Transverse colon (tissue), 4 donors: Measurements from ENCODE around the gene RPL36A. TPM values are rescaled to one million over a fixed set of nuclear protein-coding genes. Genes with fewer than 3 reads are reported as not detected.

Experiments used
- DNase-seq: peaks from one replicate; pipeline ENCODE4 v3.0.0-alpha.2; 2019
- H3K27ac ChIP-seq, 4 donors: fragments of 200-600 bp; sonication (generic); 2 replicates each; pipeline ENCODE4 v1.5.1; 2016 to 2018; ENCODE audit warnings: inconsistent platforms in 4 of 4
- H3K27me3 ChIP-seq: fragments of 200-600 bp; sonication (generic); 2 replicates; pipeline ENCODE4 v1.5.1; 2017; ENCODE audit warnings: inconsistent platforms
- H3K36me3 ChIP-seq, 4 donors: fragments of 200-600 bp; sonication (generic); 2 replicates each; pipeline ENCODE4 v1.5.1; 2017 to 2019; ENCODE audit warnings: inconsistent platforms in 4 of 4
- H3K4me1 ChIP-seq, 4 donors: fragments of 200-600 bp; sonication (generic); 2 replicates each; pipeline ENCODE4 v1.5.1; 2017 to 2020; ENCODE audit warnings: inconsistent platforms in 4 of 4
- H3K4me3 ChIP-seq, 4 donors: fragments of 200-600 bp; sonication (generic); 1 replicate in 1 of 4; 2 replicates in 3 of 4; pipeline versions ENCODE4 v1.5.1 to v1.6.1; 2017 to 2019; ENCODE audit warnings: inconsistent platforms in 4 of 4
- H3K9me3 ChIP-seq, 2 donors: fragments of 200-600 bp; sonication (generic); 2 replicates each; pipeline ENCODE4 v1.5.1; 2017 to 2019; ENCODE audit warnings: inconsistent platforms in 2 of 2
- CTCF ChIP-seq, 5 experiments: fragments of 200-600 bp in 3 of 5; fragments of 450-650 bp in 2 of 5; sonication (generic) in 3 of 5; IDR thresholded peaks; 1 replicate in 2 of 5; 2 replicates in 3 of 5; pipeline ENCODE4 v1.5.1; 2016 to 2017; ENCODE audit warnings: antibody characterized with exemption in 5 of 5, inconsistent platforms in 3 of 5, mild to moderate bottlenecking in 2 of 5, moderate library complexity in 1 of 5
- EP300 ChIP-seq: sonication (generic); formaldehyde crosslinking; IDR thresholded peaks from one replicate; pipeline ENCODE4 v1.6.1; 2017; ENCODE audit warnings: antibody characterized with exemption, low read depth
- POLR2A ChIP-seq: fragments of 450-650 bp; IDR thresholded peaks from one replicate; pipeline ENCODE4 v1.6.1; 2016; ENCODE audit warnings: antibody characterized with exemption, mild to moderate bottlenecking, moderate library complexity
- POLR2AphosphoS5 ChIP-seq, 3 donors: sonication (generic); formaldehyde crosslinking; IDR thresholded peaks; one replicate each; pipeline ENCODE4 v1.6.1; 2016; ENCODE audit warnings: antibody characterized with exemption in 3 of 3
- WGBS, 2 donors: methylation state at CpG; one replicate each; pipeline ENCODE4 v1.1.5; 2018; ENCODE audit warnings: low coverage in 1 of 2; 5-methylcytosine and 5-hydroxymethylcytosine counted together
- in situ Hi-C, 4 donors: fragments of 200-750 bp; cut with MboI; loops; one replicate each; pipeline versions ENCODE4 v1.15.0 to v1.15.1; 2017; ENCODE audit warnings: low sequenced_read_pairs in 3 of 4, low pct_ligation_motif_present in 1 of 4, low pct_unique_long_range_greater_than_20kb in 1 of 4
- intact Hi-C: fragments of 100-400 bp; cut with DNase I; formaldehyde crosslinking; loops from one replicate; pipeline ENCODE4 v1.15.1; 2023; ENCODE audit warnings: low total_unique reads
- total RNA-seq, 4 donors: library from RNA; depleted of rRNA; stranded (reverse); fragments of >200 nt; gene quantifications; one replicate each; pipeline ENCODE4 v1.1.0, GENCODE V29; 2016

RPL36A gene
- total RNA-seq, 4 donors from 2014 or later, result 227 to 838 (median 617) TPM

- intact Hi-C loops (no loop called here), in situ Hi-C loops (no loop called here)
- H3K27me3 ChIP-seq, result no peaks in the 10 kb centered on the region
- no peak overlapping the region for H3K27ac ChIP-seq
- H3K36me3 ChIP-seq, result no peaks in the 10 kb centered on the region
- TF ChIP-seq CTCF (IDR thresholded peaks at IDR 0.05), result no peak
- TF ChIP-seq EP300, result no peak
- TF ChIP-seq POLR2AphosphoS5 (IDR thresholded peaks at IDR 0.05), result no peak
- TF ChIP-seq POLR2A, result no peak
- H3K4me3 ChIP-seq, result no peak overlapping the region
- H3K9me3 ChIP-seq, result no peaks in the 10 kb centered on the region
- peaks cover 0 to 13% (median 0%) of the 10 kb centered on the region in 4 donors for H3K4me1 ChIP-seq
- 70 to 80% methylated on average over 6 to 11 of the region's 11 CpGs for WGBS, 2 donors
- DNase-seq, result no peak
Measured at GRCh38 chrX:101393530-101394305, 2.9 kb downstream of the RPL36A start.

- H3K4me1 ChIP-seq, result peaks cover 0 to 13% (median 0%) of the 10 kb centered on the region in 4 donors
- no peaks in the 10 kb centered on the region for H3K36me3 ChIP-seq
- in situ Hi-C loops, result no loop called here
- TF ChIP-seq EP300 (no peak), POLR2A (no peak), CTCF (IDR thresholded peaks at IDR 0.05) (no peak), POLR2AphosphoS5 (IDR thresholded peaks at IDR 0.05) (no peak)
- DNase-seq, result no peak
- no peak overlapping the region for H3K4me3 ChIP-seq
- H3K9me3 ChIP-seq, result no peaks in the 10 kb centered on the region
- intact Hi-C loops, result no loop called here
- H3K27me3 ChIP-seq, result no peaks in the 10 kb centered on the region
- H3K27ac ChIP-seq, result no peak overlapping the region
Measured at GRCh38 chrX:101394372-101394771, 3.6 kb downstream of the RPL36A start.

GRCh38 chrX:101395789-101396188 is 5.0 kb downstream of the RPL36A start:
- WGBS, 2 donors, result 55 to 70% methylated on average over 1 of the region's 1 CpG
- intact Hi-C loops, result no loop called here
- in situ Hi-C loops, result no loop called here
- H3K27ac ChIP-seq, result no peak overlapping the region
- TF ChIP-seq CTCF (IDR thresholded peaks at IDR 0.05) (no peak), POLR2A (no peak), EP300 (no peak), POLR2AphosphoS5 (IDR thresholded peaks at IDR 0.05) (no peak)
- H3K9me3 ChIP-seq, result no peaks in the 10 kb centered on the region
- no peak overlapping the region for H3K4me3 ChIP-seq
- H3K27me3 ChIP-seq, result no peaks in the 10 kb centered on the region
- H3K36me3 ChIP-seq, result no peaks in the 10 kb centered on the region
- DNase-seq, result no peak
- H3K4me1 ChIP-seq, result peaks cover 0 to 13% (median 0%) of the 10 kb centered on the region in 4 donors

- H3K27ac ChIP-seq, result no peak overlapping the region
- no peaks in the 10 kb centered on the region for H3K27me3 ChIP-seq
- in situ Hi-C loops (no loop called here), intact Hi-C loops (no loop called here)
- H3K36me3 ChIP-seq, result no peaks in the 10 kb centered on the region
- DNase-seq, result no peak
- no peaks in the 10 kb centered on the region for H3K9me3 ChIP-seq
- 56% methylated on average over 4 of the region's 4 CpGs; no CpG with 5 or more reads in 1 of the 2 donors for WGBS, 2 donors
- H3K4me1 ChIP-seq, result peaks cover 0 to under 1% (median 0%) of the 10 kb centered on the region in 4 donors
- H3K4me3 ChIP-seq, result no peak overlapping the region
- TF ChIP-seq EP300 (no peak), POLR2A (no peak), CTCF (IDR thresholded peaks at IDR 0.05) (no peak), POLR2AphosphoS5 (IDR thresholded peaks at IDR 0.05) (no peak)
Measured at GRCh38 chrX:101397779-101398178, 7.0 kb downstream of the RPL36A start.
